ENCODE data around the gene OR10X1.

Gene OR10X1

GRCh38 chr1:158563853-158564252, 15.8 kb downstream of the OR10X1 start:
- H2AFZ ChIP-seq (ENCODE audit: low read depth, low read length), result no peak overlapping the region
- H3K9me3 ChIP-seq (ENCODE audit: insufficient read depth, low read length), result no peaks in the 10 kb centered on the region
- peaks cover 4% of the 10 kb centered on the region; the same call in 1 of the 2 replicates for H3K4me1 ChIP-seq (ENCODE audit: low read length)
- no peaks in the 10 kb centered on the region for H3K36me3 ChIP-seq (replicated peaks; ENCODE audit: low read depth, low read length)
- no peaks in the 10 kb centered on the region for H3K79me2 ChIP-seq (ENCODE audit: low read length)
- no peak overlapping the region for H3K27ac ChIP-seq (ENCODE audit: low read length)
- H4K20me1 ChIP-seq (ENCODE audit: insufficient read depth, low read length), result no peaks in the 10 kb centered on the region
- H3K4me2 ChIP-seq (ENCODE audit: low read length), result no peak overlapping the region
- no peaks in the 10 kb centered on the region for H3K27me3 ChIP-seq (ENCODE audit: low read depth, low read length)
- H3K4me3 ChIP-seq (ENCODE audit: low read length), result no peak overlapping the region
- H3K9ac ChIP-seq (ENCODE audit: low read length), result no peak overlapping the region
- TF ChIP-seq EZH2phosphoT487 (IDR thresholded peaks at IDR 0.05; ENCODE audit: low read depth) (no peak), CTCF (IDR thresholded peaks at IDR 0.05; ENCODE audit: low read depth, low read length) (no peak)

GRCh38 chr1:158559696-158560095, 20.0 kb downstream of the OR10X1 start:
- no peak overlapping the region for H3K27ac ChIP-seq (ENCODE audit: low read length)
- no peaks in the 10 kb centered on the region for H3K36me3 ChIP-seq (replicated peaks; ENCODE audit: low read depth, low read length)
- H3K79me2 ChIP-seq (ENCODE audit: low read length), result no peaks in the 10 kb centered on the region
- H3K4me1 ChIP-seq (ENCODE audit: low read length), result peaks cover 3% of the 10 kb centered on the region; the same call in 1 of the 2 replicates
- no peaks in the 10 kb centered on the region for H3K27me3 ChIP-seq (ENCODE audit: low read depth, low read length)
- H4K20me1 ChIP-seq (ENCODE audit: insufficient read depth, low read length), result no peaks in the 10 kb centered on the region
- no peak overlapping the region for H3K4me3 ChIP-seq (ENCODE audit: low read length)
- TF ChIP-seq CTCF (IDR thresholded peaks at IDR 0.05; ENCODE audit: low read depth, low read length) (no peak), EZH2phosphoT487 (IDR thresholded peaks at IDR 0.05; ENCODE audit: low read depth) (no peak)
- no peak overlapping the region for H2AFZ ChIP-seq (ENCODE audit: low read depth, low read length)
- H3K9ac ChIP-seq (ENCODE audit: low read length), result no peak overlapping the region
- H3K9me3 ChIP-seq (ENCODE audit: insufficient read depth, low read length), result no peaks in the 10 kb centered on the region
- H3K4me2 ChIP-seq (ENCODE audit: low read length), result no peak overlapping the region

DNA sequence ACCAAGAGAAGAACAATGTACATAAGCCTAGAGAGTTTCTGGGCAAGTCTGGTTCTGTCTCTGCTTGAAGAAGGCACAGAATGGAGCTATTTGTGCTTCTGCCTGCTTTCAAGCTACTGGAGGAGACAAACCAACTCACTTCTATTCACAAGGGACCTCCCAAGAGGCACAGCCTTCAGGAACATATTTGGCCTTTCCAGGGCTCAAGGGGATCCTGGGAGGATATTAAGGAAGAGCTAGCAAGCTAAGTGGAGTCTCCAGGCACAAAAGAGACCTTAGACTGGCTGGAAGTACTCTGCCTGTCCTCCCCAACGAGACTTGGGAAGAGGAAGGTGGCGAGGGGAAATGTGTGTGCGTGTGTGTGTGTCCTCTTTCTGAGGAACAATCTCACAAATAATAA, 25.3 kb downstream of the OR10X1 start, which contains the start of gene OR6Y1:
OR6Y1 (minus strand) TSS at position 54 of the 400 bp plus-strand sequence. CDS start 6,300 bp downstream, outside the sequence.
- no peak for TF ChIP-seq EZH2phosphoT487 (IDR thresholded peaks at IDR 0.05; ENCODE audit: low read depth)
- TF ChIP-seq CTCF (IDR thresholded peaks at IDR 0.05; ENCODE audit: low read depth, low read length), result no peak
- Histone ChIP-seq H3K27ac (ENCODE audit: low read length) (no peak within 1 kb of the TSS), H3K36me3 (replicated peaks; ENCODE audit: low read depth, low read length) (no peaks in the 10 kb centered on the region), H3K4me3 (ENCODE audit: low read length) (no peak within 1 kb of the TSS), H2AFZ (ENCODE audit: low read depth, low read length) (no peak within 1 kb of the TSS), H3K79me2 (ENCODE audit: low read length) (no peaks in the 10 kb centered on the region), H3K9ac (ENCODE audit: low read length) (no peak within 1 kb of the TSS), H3K27me3 (ENCODE audit: low read depth, low read length) (no peaks in the 10 kb centered on the region), H3K4me2 (ENCODE audit: low read length) (no peak within 1 kb of the TSS), H4K20me1 (ENCODE audit: insufficient read depth, low read length) (no peaks in the 10 kb centered on the region), H3K4me1 (ENCODE audit: low read length) (no peaks in the 10 kb centered on the region), H3K9me3 (ENCODE audit: insufficient read depth, low read length) (no peaks in the 10 kb centered on the region)

DNA sequence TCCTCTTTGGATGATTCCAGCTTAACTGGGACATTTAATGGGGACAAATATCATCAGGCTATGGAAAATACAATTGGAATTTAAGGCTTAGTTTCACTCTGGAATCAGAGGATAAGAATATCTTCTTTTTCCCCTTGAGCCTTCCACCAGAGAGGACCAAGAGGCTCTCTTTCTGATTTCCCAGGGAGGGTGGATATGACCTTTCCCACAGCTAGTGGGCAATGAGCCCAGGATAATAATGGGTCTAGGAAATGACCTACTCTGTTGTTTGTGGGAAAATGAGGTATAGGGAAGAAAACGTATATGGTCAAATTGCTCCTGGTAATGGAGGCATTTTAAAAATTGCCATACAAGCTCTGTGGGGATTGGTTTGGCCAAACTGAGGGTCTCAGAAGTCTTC, 27.4 kb downstream of the OR10X1 start:
- Histone ChIP-seq H3K27me3 (ENCODE audit: low read depth, low read length) (no peaks in the 10 kb centered on the region), H3K4me1 (ENCODE audit: low read length) (no peaks in the 10 kb centered on the region), H4K20me1 (ENCODE audit: insufficient read depth, low read length) (no peaks in the 10 kb centered on the region), H3K36me3 (replicated peaks; ENCODE audit: low read depth, low read length) (no peaks in the 10 kb centered on the region), H3K9ac (ENCODE audit: low read length) (no peak overlapping the region), H3K27ac (ENCODE audit: low read length) (no peak overlapping the region), H3K4me3 (ENCODE audit: low read length) (no peak overlapping the region), H3K9me3 (ENCODE audit: insufficient read depth, low read length) (no peaks in the 10 kb centered on the region), H3K4me2 (ENCODE audit: low read length) (no peak overlapping the region), H2AFZ (ENCODE audit: low read depth, low read length) (no peak overlapping the region), H3K79me2 (ENCODE audit: low read length) (no peaks in the 10 kb centered on the region)
- TF ChIP-seq CTCF (IDR thresholded peaks at IDR 0.05; ENCODE audit: low read depth, low read length) (no peak), EZH2phosphoT487 (IDR thresholded peaks at IDR 0.05; ENCODE audit: low read depth) (no peak)
